ENCODE measurements around the gene MLLT1. TPM values are rescaled to one million over a fixed set of nuclear protein-coding genes. Genes with fewer than 3 reads are reported as not detected.

MLLT1 gene
- total and polyA plus RNA-seq, 11 donors = 17.8 to 45.9 (median 34.9) TPM

DNA sequence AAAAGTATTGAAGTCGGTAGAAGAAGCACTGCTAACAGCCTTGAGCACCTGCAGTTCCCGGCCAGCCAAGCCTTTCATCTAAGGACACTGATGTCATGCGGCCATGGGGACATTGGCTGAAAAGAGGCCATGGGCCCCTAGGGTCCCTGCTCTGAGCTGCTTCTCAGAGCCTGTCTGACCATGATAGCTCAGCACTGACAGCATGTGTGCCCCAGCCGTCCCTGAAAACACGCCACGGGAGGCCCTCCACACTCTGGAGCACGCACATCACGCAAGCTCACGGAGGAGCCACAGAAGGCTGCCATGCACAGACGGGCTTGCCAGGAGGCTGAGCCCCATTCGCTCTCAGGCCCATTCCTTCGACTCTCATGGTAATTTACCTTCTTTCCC, 51.8 kb downstream of the MLLT1 start:
- peak in 1 of 5 donors; percentile 11 for DNase-seq
- TF ChIP-seq, protein P1, sequence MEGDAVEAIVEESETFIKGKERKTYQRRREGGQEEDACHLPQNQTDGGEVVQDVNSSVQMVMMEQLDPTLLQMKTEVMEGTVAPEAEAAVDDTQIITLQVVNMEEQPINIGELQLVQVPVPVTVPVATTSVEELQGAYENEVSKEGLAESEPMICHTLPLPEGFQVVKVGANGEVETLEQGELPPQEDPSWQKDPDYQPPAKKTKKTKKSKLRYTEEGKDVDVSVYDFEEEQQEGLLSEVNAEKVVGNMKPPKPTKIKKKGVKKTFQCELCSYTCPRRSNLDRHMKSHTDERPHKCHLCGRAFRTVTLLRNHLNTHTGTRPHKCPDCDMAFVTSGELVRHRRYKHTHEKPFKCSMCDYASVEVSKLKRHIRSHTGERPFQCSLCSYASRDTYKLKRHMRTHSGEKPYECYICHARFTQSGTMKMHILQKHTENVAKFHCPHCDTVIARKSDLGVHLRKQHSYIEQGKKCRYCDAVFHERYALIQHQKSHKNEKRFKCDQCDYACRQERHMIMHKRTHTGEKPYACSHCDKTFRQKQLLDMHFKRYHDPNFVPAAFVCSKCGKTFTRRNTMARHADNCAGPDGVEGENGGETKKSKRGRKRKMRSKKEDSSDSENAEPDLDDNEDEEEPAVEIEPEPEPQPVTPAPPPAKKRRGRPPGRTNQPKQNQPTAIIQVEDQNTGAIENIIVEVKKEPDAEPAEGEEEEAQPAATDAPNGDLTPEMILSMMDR (IDR thresholded peaks at IDR 0.05) = no peak
- TF ChIP-seq POLR2A (IDR thresholded peaks at IDR 0.05) = no peak
- WGBS, 4 donors = 84 to 93% (median 90%) methylated on average over 12 of the region's 12 CpGs
- H3K27me3 ChIP-seq = no peaks in the 10 kb centered on the region
- H3K36me3 ChIP-seq = peaks cover 3 to 43% (median 30%) of the 10 kb centered on the region in 9 donors
- ATAC-seq = no peak
- H3K27ac ChIP-seq = no peak overlapping the region
- H3K9me3 ChIP-seq = no peaks in the 10 kb centered on the region
- intact Hi-C loops (cut with DNase I) = loop anchor here in 2 of 10 donors (10.0 kb wide), 1 partner anchor 47 kb away; the partner anchor contains the start of gene MLLT1 (in 2 of the 2)
- no peak overlapping the region for H3K4me3 ChIP-seq
- peaks cover 0 to 62% (median 20%) of the 10 kb centered on the region in 12 donors for H3K4me1 ChIP-seq

DNA sequence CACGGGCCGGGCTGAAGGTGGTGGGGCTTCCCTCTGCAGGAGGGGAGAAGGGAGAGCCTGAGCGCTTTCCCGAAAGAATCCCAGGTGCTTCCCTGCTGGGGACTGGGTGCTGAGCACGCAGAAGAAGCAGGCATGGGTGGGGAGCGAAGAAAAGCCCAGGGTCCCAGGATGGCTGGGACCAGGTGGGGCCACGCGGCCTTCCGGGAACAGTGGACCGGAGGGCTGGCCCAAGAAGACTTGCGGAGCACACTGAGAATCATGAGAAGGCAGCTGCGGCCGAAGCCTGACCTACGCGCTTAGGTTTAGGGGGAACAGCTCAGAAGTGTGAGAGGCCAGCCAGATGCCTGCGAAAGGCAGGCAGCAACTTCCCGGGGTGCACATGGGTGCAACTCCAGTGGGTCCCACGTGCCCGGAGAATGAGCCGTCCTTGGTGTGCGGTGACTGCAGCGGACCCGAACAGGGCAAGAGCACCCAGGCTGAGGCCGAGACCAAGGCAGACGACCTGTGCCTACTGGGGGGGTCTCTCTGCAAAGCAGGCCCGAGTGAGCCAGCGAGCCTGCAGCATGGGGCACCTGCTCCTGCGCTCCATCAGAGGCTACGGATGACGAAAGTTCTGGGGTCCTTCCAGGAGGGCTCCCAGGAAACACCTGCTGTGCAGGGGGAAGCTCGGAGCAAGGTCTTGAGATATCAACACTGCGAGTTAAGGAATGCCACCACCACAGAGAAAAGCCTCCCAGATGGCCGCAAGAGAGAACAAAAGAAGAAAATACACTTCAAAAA, 52.4 kb downstream of the MLLT1 start:
- 92 to 95% (median 95%) methylated on average over 33 of the region's 33 CpGs for WGBS, 4 donors
- DNase-seq (no peak), ATAC-seq (no peak)
- Histone ChIP-seq H3K4me1 (peaks cover 0 to 62% (median 17%) of the 10 kb centered on the region in 12 donors), H3K4me3 (no peak overlapping the region), H3K27me3 (no peaks in the 10 kb centered on the region), H3K9me3 (no peaks in the 10 kb centered on the region), H3K27ac (no peak overlapping the region), H3K36me3 (peaks cover 3 to 47% (median 33%) of the 10 kb centered on the region in 9 donors)
- intact Hi-C loops (cut with DNase I) = loop anchor here in 2 of 10 donors (10.0 kb wide), 1 partner anchor 47 kb away; the partner anchor contains the start of gene MLLT1 (in 2 of the 2)
- TF ChIP-seq, protein P1 (IDR thresholded peaks at IDR 0.05) = no peak
- no peak for TF ChIP-seq POLR2A (IDR thresholded peaks at IDR 0.05)

DNA sequence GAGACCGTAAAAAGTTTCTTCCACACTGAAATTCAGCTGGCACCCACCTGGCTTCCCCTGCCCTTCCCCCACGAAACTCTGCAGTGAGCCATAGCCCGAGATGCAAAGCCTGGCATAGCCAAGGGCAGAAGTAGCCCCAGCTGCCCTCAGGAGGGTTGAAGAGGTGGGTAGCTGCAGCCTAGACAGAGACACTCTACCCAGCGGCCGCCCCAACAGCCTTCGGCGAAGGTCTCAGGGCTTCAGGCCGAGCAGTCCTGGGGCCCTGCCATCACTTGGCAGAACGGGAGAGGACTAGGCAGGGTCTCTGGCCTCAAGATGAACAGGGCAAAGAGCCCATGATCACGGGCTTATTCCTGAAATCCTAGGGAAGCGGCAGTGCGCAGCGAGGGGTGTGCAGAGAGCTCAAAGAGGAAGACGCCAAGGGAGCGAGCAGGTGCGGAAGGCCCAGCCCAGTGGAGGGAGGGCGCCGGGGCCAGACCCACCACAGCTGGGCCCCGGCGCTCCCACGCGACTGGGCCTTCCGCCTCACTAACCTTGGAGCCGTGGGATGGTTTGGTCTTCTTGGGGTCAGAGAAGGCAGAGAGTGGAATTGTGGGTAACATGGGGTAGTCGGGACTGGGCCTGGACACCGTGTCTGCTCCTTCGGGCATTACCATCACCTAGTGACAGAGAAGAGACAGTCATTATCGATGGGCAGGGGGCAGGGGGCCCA, 53.2 kb downstream of the MLLT1 start:
- 92 to 95% (median 93%) methylated on average over 25 to 28 of the region's 28 CpGs for WGBS, 4 donors
- Histone ChIP-seq H3K27ac (no peak overlapping the region), H3K36me3 (peaks cover 3 to 55% (median 40%) of the 10 kb centered on the region in 9 donors), H3K27me3 (no peaks in the 10 kb centered on the region), H3K9me3 (no peaks in the 10 kb centered on the region), H3K4me1 (peaks cover 0 to 55% (median 12%) of the 10 kb centered on the region in 12 donors), H3K4me3 (no peak overlapping the region)
- no peak for TF ChIP-seq POLR2A (IDR thresholded peaks at IDR 0.05)
- TF ChIP-seq, protein P1 (IDR thresholded peaks at IDR 0.05) = no peak
- ATAC-seq (no peak), DNase-seq (peak in 1 of 5 donors; percentile 5)
- intact Hi-C loops (cut with DNase I) = loop anchor here in 2 of 10 donors (10.0 kb wide), 1 partner anchor 48 kb away; the partner anchor contains the start of gene MLLT1 (in 2 of the 2)

DNA sequence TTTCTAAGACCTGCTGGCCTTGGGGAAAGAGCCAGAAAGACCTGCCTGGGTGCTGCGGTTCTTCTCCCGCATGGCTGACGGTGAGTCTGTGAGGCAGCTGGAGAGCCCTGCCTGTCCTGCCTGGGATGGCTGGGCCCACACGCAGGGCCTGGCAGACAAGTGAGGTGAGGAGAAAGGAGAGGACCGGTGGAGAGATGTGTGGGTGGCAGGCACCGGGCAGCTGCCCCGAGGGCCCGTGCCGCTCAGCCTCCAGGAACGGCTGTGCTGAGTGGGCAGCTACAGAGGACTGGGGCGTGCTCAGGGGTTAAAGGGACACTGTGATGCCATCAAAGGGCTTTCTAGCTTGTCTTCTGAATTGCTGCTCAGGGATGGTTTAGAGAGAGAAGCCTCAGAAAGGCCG, 53.8 kb downstream of the MLLT1 start:
- ATAC-seq (no peak), DNase-seq (peak in 1 of 5 donors; percentile 14)
- no peak overlapping the region for H3K27ac ChIP-seq
- no peak for TF ChIP-seq POLR2A (IDR thresholded peaks at IDR 0.05)
- TF ChIP-seq, protein P1 (IDR thresholded peaks at IDR 0.05) = no peak
- H3K36me3 ChIP-seq = peaks cover 3 to 61% (median 46%) of the 10 kb centered on the region in 9 donors
- intact Hi-C loops (cut with DNase I) = loop anchor here in 2 of 10 donors (10.0 kb wide), 1 partner anchor 49 kb away; the partner anchor contains the start of gene MLLT1 (in 2 of the 2)
- H3K27me3 ChIP-seq = no peaks in the 10 kb centered on the region
- 90 to 97% (median 91%) methylated on average over 11 to 12 of the region's 12 CpGs for WGBS, 4 donors
- no peak overlapping the region for H3K4me3 ChIP-seq
- peaks cover 0 to 56% (median 15%) of the 10 kb centered on the region in 12 donors for H3K4me1 ChIP-seq
- H3K9me3 ChIP-seq = no peaks in the 10 kb centered on the region

Data from heart left ventricle (tissue), 16 donors.